Stomach smooth muscle (tissue), 2 donors: Measurements from ENCODE around the gene BCAR3.
"Not testable (repeated sequence)": the region's sequence is repeated elsewhere in the genome, so short reads cannot be mapped to it uniquely, and the experiment has no call there.

Experiments used
- H3K27ac ChIP-seq: one replicate; pipeline ENCODE4 v1.7.0; 2013; ENCODE audit warnings: mild to moderate bottlenecking, low read length, inconsistent platforms
- H3K27me3 ChIP-seq, 2 donors: one replicate each; pipeline ENCODE4 v1.7.0; 2013; ENCODE audit warnings: low read length in 2 of 2; ENCODE audit not compliant: insufficient read depth in 2 of 2, control insufficient read depth in 1 of 2
- H3K36me3 ChIP-seq, 2 donors: one replicate each; pipeline ENCODE4 v1.7.0; 2013; ENCODE audit warnings: low read length in 2 of 2; ENCODE audit not compliant: control insufficient read depth in 2 of 2, insufficient read depth in 2 of 2
- H3K4me1 ChIP-seq: one replicate; pipeline ENCODE4 v1.7.0; 2013; ENCODE audit warnings: low read length; ENCODE audit not compliant: control insufficient read depth, insufficient read depth
- H3K4me3 ChIP-seq, 2 donors: one replicate each; pipeline ENCODE4 v1.7.0; 2013; ENCODE audit warnings: low read length in 2 of 2
- H3K9ac ChIP-seq, 2 donors: one replicate each; pipeline ENCODE4 v1.7.0; 2013; ENCODE audit warnings: low read length in 2 of 2, mild to moderate bottlenecking in 1 of 2
- H3K9me3 ChIP-seq, 2 donors: one replicate each; pipeline ENCODE4 v1.7.0; 2013; ENCODE audit warnings: low read length in 2 of 2; ENCODE audit not compliant: control insufficient read depth in 2 of 2
- donor health status: healthy.
- donor health status: Pancreatic carcinoma.

The BCAR3 gene

GRCh38 chr1:93704052-93704451, 22.4 kb upstream of the BCAR3 start:
- H3K9ac ChIP-seq, result no peak overlapping the region

GRCh38 chr1:93703643-93704042, 22.0 kb upstream of the BCAR3 start:
- Histone ChIP-seq H3K27me3 (no peaks in the 10 kb centered on the region), H3K36me3 (no peaks in the 10 kb centered on the region), H3K4me3 (no peak overlapping the region), H3K9ac (no peak overlapping the region), H3K9me3 (no peaks in the 10 kb centered on the region), H3K27ac (no peak overlapping the region), H3K4me1 (no peaks in the 10 kb centered on the region)

More at GRCh38 chr1:93704052-93704451, 22.4 kb upstream of the BCAR3 start:
- H3K4me3 ChIP-seq, result no peak overlapping the region
- no peaks in the 10 kb centered on the region for H3K4me1 ChIP-seq
- H3K9me3 ChIP-seq, result no peaks in the 10 kb centered on the region
- H3K27me3 ChIP-seq, result no peaks in the 10 kb centered on the region
- no peaks in the 10 kb centered on the region for H3K36me3 ChIP-seq
- H3K27ac ChIP-seq, result no peak overlapping the region

GRCh38 chr1:93702828-93703183, 21.2 kb upstream of the BCAR3 start:
- Histone ChIP-seq H3K27me3 (no peaks in the 10 kb centered on the region), H3K9ac (no peak overlapping the region), H3K4me3 (no peak overlapping the region), H3K4me1 (no peaks in the 10 kb centered on the region), H3K9me3 (no peaks in the 10 kb centered on the region), H3K36me3 (no peaks in the 10 kb centered on the region), H3K27ac (no peak overlapping the region)

GRCh38 chr1:93702111-93702827, 20.6 kb upstream of the BCAR3 start:
- Histone ChIP-seq H3K4me1 (no peaks in the 10 kb centered on the region), H3K9ac (no peak overlapping the region), H3K27me3 (no peaks in the 10 kb centered on the region), H3K36me3 (no peaks in the 10 kb centered on the region), H3K9me3 (no peaks in the 10 kb centered on the region), H3K27ac (no peak overlapping the region), H3K4me3 (no peak overlapping the region)

GRCh38 chr1:93701629-93702028, 20.0 kb upstream of the BCAR3 start:
- no peak overlapping the region for H3K27ac ChIP-seq
- no peaks in the 10 kb centered on the region for H3K36me3 ChIP-seq
- H3K27me3 ChIP-seq, result no peaks in the 10 kb centered on the region
- no peak overlapping the region for H3K9ac ChIP-seq
- no peaks in the 10 kb centered on the region for H3K9me3 ChIP-seq
- no peaks in the 10 kb centered on the region for H3K4me1 ChIP-seq
- no peak overlapping the region for H3K4me3 ChIP-seq

GRCh38 chr1:93700532-93701469, 19.2 kb upstream of the BCAR3 start:
- Histone ChIP-seq H3K4me1 (no peaks in the 10 kb centered on the region), H3K9ac (no peak overlapping the region), H3K27me3 (no peaks in the 10 kb centered on the region), H3K36me3 (no peaks in the 10 kb centered on the region), H3K4me3 (no peak overlapping the region), H3K27ac (no peak overlapping the region), H3K9me3 (no peaks in the 10 kb centered on the region)

GRCh38 chr1:93699503-93700168, 18.0 kb upstream of the BCAR3 start:
- H3K27ac ChIP-seq, result no peak overlapping the region
- no peak overlapping the region for H3K9ac ChIP-seq
- H3K36me3 ChIP-seq, result no peaks in the 10 kb centered on the region
- H3K27me3 ChIP-seq, result no peaks in the 10 kb centered on the region
- no peak overlapping the region for H3K4me3 ChIP-seq
- no peaks in the 10 kb centered on the region for H3K4me1 ChIP-seq
- H3K9me3 ChIP-seq, result no peaks in the 10 kb centered on the region

GRCh38 chr1:93699049-93699384, 17.4 kb upstream of the BCAR3 start:
- Histone ChIP-seq H3K4me3 (no peak overlapping the region), H3K36me3 (no peaks in the 10 kb centered on the region), H3K9ac (no peak overlapping the region), H3K9me3 (no peaks in the 10 kb centered on the region), H3K4me1 (no peaks in the 10 kb centered on the region), H3K27ac (no peak overlapping the region), H3K27me3 (no peaks in the 10 kb centered on the region)

GRCh38 chr1:93698329-93699048, 16.9 kb upstream of the BCAR3 start:
- H3K4me3 ChIP-seq, result no peak overlapping the region
- no peaks in the 10 kb centered on the region for H3K4me1 ChIP-seq
- no peak overlapping the region for H3K9ac ChIP-seq
- H3K36me3 ChIP-seq, result no peaks in the 10 kb centered on the region
- H3K27ac ChIP-seq, result no peak overlapping the region
- no peaks in the 10 kb centered on the region for H3K27me3 ChIP-seq
- no peaks in the 10 kb centered on the region for H3K9me3 ChIP-seq

- H3K4me3 ChIP-seq, H3K9me3 ChIP-seq: not testable (repeated sequence)
These were observed 15.9 kb upstream of the BCAR3 start for GRCh38 chr1:93697566-93697965.

More at GRCh38 chr1:93697566-93697965, 15.9 kb upstream of the BCAR3 start:
- H3K27ac ChIP-seq, H3K9ac ChIP-seq, H3K27me3 ChIP-seq, H3K36me3 ChIP-seq, H3K4me1 ChIP-seq: not testable (repeated sequence)
